B cell (primary cell): ENCODE measurements around the gene NRXN2. TPM values are rescaled to one million over a fixed set of nuclear protein-coding genes. Genes with fewer than 3 reads are reported as not detected.

ENCODE experiments used
- ATAC-seq: fragments of 200-7000 bp; cut with Tn5 transposase; one replicate; pipeline ENCODE4 v1.10.0; 2021; ENCODE audit warnings: low read depth, mild to moderate bottlenecking, moderate number of reproducible peaks, moderate library complexity
- CTCF ChIA-PET: fragments of 350-600 bp; sonication (Branson Sonifier 250); formaldehyde crosslinking; loops from one replicate; lab custom pipeline; 2021; ENCODE audit warnings: antibody characterized with exemption, inconsistent platforms; lab: Charles Lee
- POLR2A ChIA-PET: fragments of 350-600 bp; sonication (Branson Sonifier 250); formaldehyde crosslinking; loops from one replicate; lab custom pipeline; 2021; ENCODE audit warnings: antibody characterized with exemption; lab: Charles Lee
- DNase-seq: peaks from one replicate; pipeline ENCODE4 v3.0.0; 2013
- H2AFZ ChIP-seq: 2 replicates; pipeline ENCODE4 v1.6.1; 2012; ENCODE audit warnings: mild to moderate bottlenecking, low read depth, low read length; ENCODE audit not compliant: insufficient read depth, poor library complexity, severe bottlenecking
- H3K27ac ChIP-seq, 2 donors: 1 replicate in 1 of 2; 2 replicates in 1 of 2; pipeline ENCODE4 v1.5.1; 2012 to 2013; ENCODE audit warnings: low read length in 2 of 2, mild to moderate bottlenecking in 2 of 2, moderate library complexity in 1 of 2
- H3K27me3 ChIP-seq, 4 experiments: fragments of 200-600 bp in 1 of 4; sonication (generic) in 1 of 4; replicated peaks in 1 of 4; 1 replicate in 2 of 4; 2 replicates in 2 of 4; pipeline versions ENCODE4 v1.6.1 to v1.7.0; 2013 to 2016; ENCODE audit warnings: low read length in 3 of 4, mild to moderate bottlenecking in 2 of 4, mixed read lengths in 1 of 4, moderate library complexity in 1 of 4; ENCODE audit not compliant: insufficient read depth in 4 of 4, control insufficient read depth in 3 of 4; ENCODE audit errors: control extremely low read depth in 1 of 4
- H3K36me3 ChIP-seq, 2 experiments: replicated peaks in 1 of 2; 1 replicate in 1 of 2; 2 replicates in 1 of 2; pipeline versions ENCODE4 v1.6.1 to v1.7.1; 2013; ENCODE audit warnings: low read length in 1 of 2; ENCODE audit not compliant: insufficient read depth in 2 of 2, control insufficient read depth in 1 of 2; ENCODE audit errors: control extremely low read depth in 1 of 2, extremely low read depth in 1 of 2
- H3K4me1 ChIP-seq, 2 donors: fragments of 200-600 bp in 1 of 2; sonication (generic) in 1 of 2; 1 replicate in 1 of 2; 2 replicates in 1 of 2; pipeline versions ENCODE4 v1.5.1 to v1.6.1; 2013 to 2017; ENCODE audit warnings: low read length in 2 of 2; ENCODE audit not compliant: control insufficient read depth in 2 of 2, insufficient read depth in 2 of 2
- H3K4me2 ChIP-seq: replicated peaks from 2 replicates; pipeline ENCODE3; 2012; ENCODE audit warnings: mild to moderate bottlenecking, low read depth, low read length; ENCODE audit not compliant: poor library complexity, severe bottlenecking
- H3K4me3 ChIP-seq, 5 experiments: fragments of 200-600 bp in 1 of 5; sonication (generic) in 1 of 5; 1 replicate in 3 of 5; 2 replicates in 2 of 5; pipeline versions ENCODE4 v1.5.1 to v1.7.0; 2011 to 2016; ENCODE audit warnings: low read length in 4 of 5, mild to moderate bottlenecking in 4 of 5, low read depth in 2 of 5, control low read depth in 1 of 5, moderate library complexity in 1 of 5; ENCODE audit not compliant: insufficient read depth in 1 of 5; ENCODE audit errors: control extremely low read depth in 1 of 5, extremely low read depth in 1 of 5
- H3K79me2 ChIP-seq: fragments of 200-600 bp; sonication (generic); one replicate; pipeline ENCODE4 v1.6.0; 2016; ENCODE audit warnings: low read length; ENCODE audit not compliant: control insufficient read depth, insufficient read depth
- H3K9ac ChIP-seq: fragments of 200-600 bp; sonication (generic); 2 replicates; pipeline ENCODE4 v1.6.1; 2017; ENCODE audit warnings: mild to moderate bottlenecking, low read length, moderate library complexity
- H3K9me3 ChIP-seq, 3 donors: one replicate each; pipeline versions ENCODE4 v1.6.1 to v1.7.1; 2013; ENCODE audit warnings: low read length in 2 of 3; ENCODE audit not compliant: control insufficient read depth in 2 of 3, insufficient read depth in 1 of 3; ENCODE audit errors: control extremely low read depth in 1 of 3
- H4K20me1 ChIP-seq: 2 replicates; pipeline ENCODE4 v1.6.0; 2012; ENCODE audit warnings: mild to moderate bottlenecking, low read length; ENCODE audit not compliant: insufficient read depth, control insufficient read depth, poor library complexity, severe bottlenecking
- H3K27ac Mint-ChIP-seq: one replicate; pipeline ENCODE4 v1.8.0; 2021; ENCODE audit warnings: mixed read lengths
- H3K27me3 Mint-ChIP-seq: one replicate; pipeline ENCODE4 v1.8.0; 2021; ENCODE audit warnings: mixed read lengths
- H3K4me1 Mint-ChIP-seq: one replicate; pipeline ENCODE4 v1.8.0; 2021; ENCODE audit warnings: mixed read lengths
- H3K4me3 Mint-ChIP-seq: one replicate; pipeline ENCODE4 v1.8.0; 2021; ENCODE audit warnings: mixed read lengths
- H3K9me3 Mint-ChIP-seq: one replicate; pipeline ENCODE4 v1.8.0; 2022; ENCODE audit warnings: mixed read lengths; ENCODE audit not compliant: insufficient read depth
- EZH2 ChIP-seq: IDR thresholded peaks from 2 replicates; pipeline ENCODE4 v1.6.1; 2012; ENCODE audit warnings: borderline replicate concordance, low read depth, mild to moderate bottlenecking, moderate library complexity, low read length; ENCODE audit not compliant: insufficient read depth, poor library complexity, severe bottlenecking
- WGBS: methylation state at CpG from one replicate; pipeline ENCODE4 v1.1.5; 2013; ENCODE audit warnings: missing lambda C conversion rate; ENCODE audit not compliant: insufficient coverage; 5-methylcytosine and 5-hydroxymethylcytosine counted together
- intact Hi-C: fragments of 100-400 bp; cut with micrococcal nuclease; formaldehyde crosslinking; loops from one replicate; pipeline ENCODE4 v1.10.0; 2022
- polyA plus RNA-seq: library from polyadenylated mRNA; depleted of rRNA; stranded (reverse); fragments of >200 nt; gene quantifications from 2 replicates; pipeline ENCODE4 v1.2.3, GENCODE V29; 2012
- total RNA-seq, 2 donors: library from RNA; stranded (reverse); fragments of 120-200 nt in 1 of 2; gene quantifications; 1 replicate in 1 of 2; 2 replicates in 1 of 2; pipeline versions ENCODE4 v1.2.3 to v1.2.4, GENCODE V29; 2013 to 2022
- TF ChIP-seq, protein P1 (sequence below): fragments of 200-600 bp; IDR thresholded peaks from one replicate; pipeline ENCODE4 v1.8.0; 2022; ENCODE audit warnings: antibody characterized with exemption, mild to moderate bottlenecking

NRXN2 gene
- total and polyA plus RNA-seq, 2 donors (not counting 1 experiment from before 2014, with no cell fraction given): 0.01 to 0.52 TPM

DNA sequence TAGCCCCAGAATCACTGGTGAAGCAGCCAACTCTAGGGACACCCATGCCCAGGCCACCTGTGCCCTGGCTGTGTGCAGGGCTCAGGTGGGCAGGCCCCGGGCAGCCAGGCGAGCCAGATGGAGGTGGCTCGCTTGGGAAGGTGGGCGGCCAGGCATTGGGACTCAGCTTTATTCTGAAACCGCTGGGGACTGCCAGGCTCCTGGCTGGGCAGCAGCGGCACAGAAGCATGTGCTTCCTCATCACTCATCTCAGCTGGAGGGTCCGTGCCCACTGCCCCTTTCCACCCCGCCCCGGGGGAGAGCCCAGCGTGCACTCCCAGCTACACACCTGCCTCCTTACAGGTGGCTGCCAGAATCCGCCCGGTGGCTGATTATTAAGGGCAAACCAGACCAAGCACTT is 159.0 kb downstream of the NRXN2 start:
- no peak overlapping the region for H2AFZ ChIP-seq
- no peak overlapping the region for H3K4me3 Mint-ChIP-seq
- TF ChIP-seq, protein P1, sequence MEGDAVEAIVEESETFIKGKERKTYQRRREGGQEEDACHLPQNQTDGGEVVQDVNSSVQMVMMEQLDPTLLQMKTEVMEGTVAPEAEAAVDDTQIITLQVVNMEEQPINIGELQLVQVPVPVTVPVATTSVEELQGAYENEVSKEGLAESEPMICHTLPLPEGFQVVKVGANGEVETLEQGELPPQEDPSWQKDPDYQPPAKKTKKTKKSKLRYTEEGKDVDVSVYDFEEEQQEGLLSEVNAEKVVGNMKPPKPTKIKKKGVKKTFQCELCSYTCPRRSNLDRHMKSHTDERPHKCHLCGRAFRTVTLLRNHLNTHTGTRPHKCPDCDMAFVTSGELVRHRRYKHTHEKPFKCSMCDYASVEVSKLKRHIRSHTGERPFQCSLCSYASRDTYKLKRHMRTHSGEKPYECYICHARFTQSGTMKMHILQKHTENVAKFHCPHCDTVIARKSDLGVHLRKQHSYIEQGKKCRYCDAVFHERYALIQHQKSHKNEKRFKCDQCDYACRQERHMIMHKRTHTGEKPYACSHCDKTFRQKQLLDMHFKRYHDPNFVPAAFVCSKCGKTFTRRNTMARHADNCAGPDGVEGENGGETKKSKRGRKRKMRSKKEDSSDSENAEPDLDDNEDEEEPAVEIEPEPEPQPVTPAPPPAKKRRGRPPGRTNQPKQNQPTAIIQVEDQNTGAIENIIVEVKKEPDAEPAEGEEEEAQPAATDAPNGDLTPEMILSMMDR: no peak
- no peak for TF ChIP-seq EZH2
- no peaks in the 10 kb centered on the region for H3K9me3 ChIP-seq
- no peaks in the 10 kb centered on the region for H4K20me1 ChIP-seq
- no peak overlapping the region for H3K27ac Mint-ChIP-seq
- no peaks in the 10 kb centered on the region for H3K36me3 ChIP-seq
- H3K4me2 ChIP-seq: no peak overlapping the region
- no peak for DNase-seq
- no peak overlapping the region for H3K4me3 ChIP-seq
- no peak overlapping the region for H3K9ac ChIP-seq
- H3K27ac ChIP-seq: no peak overlapping the region
- no peaks in the 10 kb centered on the region for H3K4me1 Mint-ChIP-seq
- no peaks in the 10 kb centered on the region for H3K9me3 Mint-ChIP-seq
- H3K27me3 ChIP-seq: no peaks in the 10 kb centered on the region
- POLR2A ChIA-PET: no interaction called here
- H3K27me3 Mint-ChIP-seq: peaks cover 6% of the 10 kb centered on the region
- CTCF ChIA-PET: no interaction called here
- no peaks in the 10 kb centered on the region for H3K79me2 ChIP-seq
- 96% methylated on average over 10 of the region's 12 CpGs for WGBS
- ATAC-seq: no peak
- intact Hi-C loops: no loop called here
- no peaks in the 10 kb centered on the region for H3K4me1 ChIP-seq

DNA sequence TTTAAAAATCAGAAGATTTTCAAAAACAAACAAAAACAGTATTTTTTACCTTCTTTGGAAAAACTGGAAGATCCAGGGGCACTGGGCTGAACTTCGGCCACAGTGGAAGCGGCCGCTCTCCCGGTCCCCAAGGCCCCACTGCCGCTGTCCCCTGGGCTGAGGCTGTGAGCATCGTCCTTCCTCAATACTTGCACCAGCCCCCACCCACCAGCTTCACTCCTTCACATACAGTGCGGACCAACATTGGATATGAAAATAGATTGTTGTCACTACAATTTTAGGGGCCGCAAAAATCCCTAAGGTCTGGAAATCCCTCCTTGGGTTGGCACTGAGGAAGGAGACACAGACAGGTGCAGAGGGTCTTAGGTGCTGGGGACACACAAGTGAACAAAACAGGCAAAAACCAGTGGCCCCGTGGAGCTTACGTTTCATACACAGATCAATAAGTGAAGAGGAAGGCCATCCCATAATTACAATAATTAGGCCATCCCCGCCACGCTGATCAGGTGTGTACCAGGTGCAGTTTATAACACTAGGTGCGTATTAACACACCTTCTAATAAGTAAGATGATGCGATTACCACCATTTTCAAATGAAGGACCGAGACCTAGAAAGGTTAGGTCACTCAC is 160.2 kb downstream of the NRXN2 start:
- Histone ChIP-seq H3K27me3 (no peaks in the 10 kb centered on the region), H3K36me3 (no peaks in the 10 kb centered on the region), H4K20me1 (no peaks in the 10 kb centered on the region), H3K4me1 (peaks cover 0 to 4% of the 10 kb centered on the region in 2 donors), H3K79me2 (no peaks in the 10 kb centered on the region), H3K9ac (no peak overlapping the region), H3K27ac (no peak overlapping the region), H3K4me2 (no peak overlapping the region), H3K4me3 (no peak overlapping the region), H3K9me3 (no peaks in the 10 kb centered on the region), H2AFZ (no peak overlapping the region)
- H3K27ac Mint-ChIP-seq: no peak overlapping the region
- intact Hi-C loops: no loop called here
- POLR2A ChIA-PET: no interaction called here
- H3K9me3 Mint-ChIP-seq: no peaks in the 10 kb centered on the region
- peaks cover 6% of the 10 kb centered on the region for H3K27me3 Mint-ChIP-seq
- DNase-seq (no peak), ATAC-seq (no peak)
- no peaks in the 10 kb centered on the region for H3K4me1 Mint-ChIP-seq
- no peak overlapping the region for H3K4me3 Mint-ChIP-seq
- CTCF ChIA-PET: no interaction called here
- TF ChIP-seq, protein P1: no peak
- no peak for TF ChIP-seq EZH2
- 99% methylated on average over 7 of the region's 15 CpGs for WGBS
